GM23338 (cell line): ENCODE results near the gene SND1. TPM values are rescaled to one million over a fixed set of nuclear protein-coding genes. Genes with fewer than 3 reads are reported as not detected.

ENCODE experiments used
- ATAC-seq: fragments of 200-7000 bp; cut with Tn5 transposase; 3 replicates; pipeline ENCODE4 v1.9.1; 2020
- DNase-seq: peaks from one replicate; pipeline ENCODE4 v3.0.0-alpha.2; 2015; ENCODE audit warnings: low spot score
- H2AFZ ChIP-seq: fragments of 200-600 bp; sonication (generic); 2 replicates; pipeline ENCODE4 v1.8.0; 2016; ENCODE audit warnings: antibody characterized with exemption, mild to moderate bottlenecking, moderate library complexity
- H3F3A ChIP-seq: fragments of 200-600 bp; sonication (generic); replicated peaks from 2 replicates; pipeline ENCODE4 v1.8.0; 2017; ENCODE audit warnings: antibody characterized with exemption, mixed run types, low read depth
- H3K27ac ChIP-seq: fragments of 200-600 bp; sonication (generic); 2 replicates; pipeline ENCODE4 v1.6.1; 2016; ENCODE audit warnings: low read depth
- H3K27me3 ChIP-seq: fragments of 200-600 bp; sonication (generic); 2 replicates; pipeline ENCODE4 v1.8.0; 2016; ENCODE audit warnings: mild to moderate bottlenecking, mixed run types, moderate library complexity; ENCODE audit not compliant: insufficient read depth
- H3K36me3 ChIP-seq: fragments of 200-600 bp; sonication (generic); 2 replicates; pipeline ENCODE4 v1.8.0; 2016; ENCODE audit warnings: mild to moderate bottlenecking; ENCODE audit not compliant: insufficient read depth
- H3K4me1 ChIP-seq: fragments of 200-600 bp; sonication (generic); 2 replicates; pipeline ENCODE4 v1.8.0; 2016; ENCODE audit warnings: mild to moderate bottlenecking, moderate library complexity; ENCODE audit not compliant: insufficient read depth
- H3K4me2 ChIP-seq: fragments of 200-600 bp; sonication (generic); 2 replicates; pipeline ENCODE4 v1.7.1; 2017; ENCODE audit warnings: mixed run types
- H3K4me3 ChIP-seq: fragments of 200-600 bp; sonication (generic); 2 replicates; pipeline ENCODE4 v1.6.1; 2016; ENCODE audit warnings: mixed run types
- H3K79me2 ChIP-seq: fragments of 200-600 bp; sonication (generic); replicated peaks from 2 replicates; pipeline ENCODE4 v1.8.0; 2017; ENCODE audit warnings: mild to moderate bottlenecking; ENCODE audit not compliant: insufficient read depth
- H3K9me2 ChIP-seq: fragments of 200-600 bp; sonication (generic); 2 replicates; pipeline ENCODE4 v1.8.0; 2017; ENCODE audit not compliant: insufficient read depth
- H4K20me1 ChIP-seq: fragments of 200-600 bp; sonication (generic); replicated peaks from 2 replicates; pipeline ENCODE4 v1.8.0; 2017; ENCODE audit warnings: mild to moderate bottlenecking; ENCODE audit not compliant: insufficient read depth
- H3K27ac Mint-ChIP-seq: 2 replicates; pipeline ENCODE4 v1.8.0; 2020; ENCODE audit warnings: inconsistent platforms, mild to moderate bottlenecking, moderate library complexity, mixed read lengths
- H3K27me3 Mint-ChIP-seq: 3 replicates; pipeline ENCODE4 v1.8.0; 2022; ENCODE audit warnings: low read depth, mild to moderate bottlenecking, moderate library complexity, mixed read lengths, inconsistent platforms; ENCODE audit not compliant: insufficient read depth, poor library complexity
- H3K36me3 Mint-ChIP-seq: 3 replicates; pipeline ENCODE4 v1.8.0; 2021; ENCODE audit warnings: low read depth, mild to moderate bottlenecking, inconsistent platforms, moderate library complexity, mixed read lengths
- H3K4me1 Mint-ChIP-seq: 3 replicates; pipeline ENCODE4 v1.8.0; 2020; ENCODE audit warnings: mild to moderate bottlenecking, inconsistent platforms, mixed read lengths
- H3K4me3 Mint-ChIP-seq: 3 replicates; pipeline ENCODE4 v1.8.0; 2021; ENCODE audit warnings: moderate library complexity, mild to moderate bottlenecking, inconsistent platforms, mixed read lengths
- H3K9me3 Mint-ChIP-seq: 3 replicates; pipeline ENCODE4 v1.8.0; 2020; ENCODE audit warnings: moderate library complexity, mild to moderate bottlenecking, inconsistent platforms, mixed read lengths
- CREB1 ChIP-seq: fragments of 250-450 bp; sonication (Bioruptor Pico); IDR thresholded peaks from 2 replicates; pipeline ENCODE4 v1.5.0; 2020; ENCODE audit warnings: low read depth, mild to moderate bottlenecking, moderate library complexity
- ETS1 ChIP-seq: IDR thresholded peaks from 2 replicates; pipeline ENCODE4 v1.6.1; 2016; ENCODE audit warnings: antibody characterized with exemption
- EZH2 ChIP-seq: fragments of 200-600 bp; sonication (generic); IDR thresholded peaks from one replicate; pipeline ENCODE4 v1.8.0; 2017; ENCODE audit warnings: antibody characterized with exemption, mild to moderate bottlenecking, low read depth; ENCODE audit not compliant: unreplicated experiment
- EZH2phosphoT487 ChIP-seq: fragments of 200-600 bp; sonication (generic); IDR thresholded peaks from one replicate; pipeline ENCODE4 v1.8.1; 2018; ENCODE audit warnings: antibody characterized with exemption; ENCODE audit not compliant: unreplicated experiment
- JUNB ChIP-seq: IDR thresholded peaks from one replicate; pipeline ENCODE4 v1.6.1; 2016; ENCODE audit warnings: antibody characterized with exemption; ENCODE audit not compliant: unreplicated experiment
- NANOG ChIP-seq: IDR thresholded peaks from 2 replicates; pipeline ENCODE4 v1.6.1; 2016; ENCODE audit warnings: antibody characterized with exemption, borderline replicate concordance
- POLR2AphosphoS5 ChIP-seq: IDR thresholded peaks from 2 replicates; pipeline ENCODE4 v1.6.1; 2016; ENCODE audit warnings: antibody characterized with exemption, low read depth
- REST ChIP-seq: IDR thresholded peaks from one replicate; pipeline ENCODE4 v1.6.1; 2018; ENCODE audit warnings: antibody characterized with exemption; ENCODE audit not compliant: unreplicated experiment
- ZNF114 ChIP-seq: fragments of 250-450 bp; sonication (Bioruptor Pico); IDR thresholded peaks from 2 replicates; pipeline ENCODE4 v1.5.0; 2020; ENCODE audit warnings: mild to moderate bottlenecking, moderate library complexity
- ZNF331 ChIP-seq: fragments of 250-450 bp; sonication (Bioruptor Pico); IDR thresholded peaks from 2 replicates; pipeline ENCODE4 v1.5.0; 2020; ENCODE audit warnings: low read depth, mild to moderate bottlenecking, moderate library complexity
- polyA plus RNA-seq: library from polyadenylated mRNA; unstranded; fragments of >200 nt; fragmentation: Nextera tagmentation; extraction: Ambion mirVana; gene quantifications from 2 replicates; pipeline ENCODE4 v1.2.1, GENCODE V29; 2016
- total RNA-seq: library from RNA; depleted of rRNA; stranded (reverse); fragments of >200 nt; shearing (Covaris generic); gene quantifications from 2 replicates; pipeline ENCODE4 v1.2.3, GENCODE V29; 2014

SND1 gene
- total and polyA plus RNA-seq, 2 experiments from 2014 or later, result 107 to 254 TPM

GRCh38 chr7:127865466-127865865, 213.5 kb downstream of the SND1 start:
- H3K4me1 ChIP-seq, result peaks cover 30% of the 10 kb centered on the region
- DNase-seq, result no peak
- TF ChIP-seq EZH2phosphoT487, result no peak
- no peak for TF ChIP-seq ZNF331 (CRISPR knock-in tag)
- no peak for TF ChIP-seq CREB1 (CRISPR knock-in tag)
- no peak for TF ChIP-seq POLR2AphosphoS5
- TF ChIP-seq EZH2, result no peak
- TF ChIP-seq REST, result no peak
- TF ChIP-seq NANOG, result no peak
- TF ChIP-seq ZNF114 (CRISPR knock-in tag), result no peak
- no peak for TF ChIP-seq JUNB
- peaks cover 1% of the 10 kb centered on the region for H3K27me3 Mint-ChIP-seq
- H3K36me3 ChIP-seq, result no peaks in the 10 kb centered on the region
- no peaks in the 10 kb centered on the region for H3K36me3 Mint-ChIP-seq
- H3K9me2 ChIP-seq, result peaks cover 4% of the 10 kb centered on the region; the same call in 1 of the 2 replicates
- no peaks in the 10 kb centered on the region for H3K27me3 ChIP-seq
- no peak for ATAC-seq
- peaks cover 40% of the 10 kb centered on the region for H3K79me2 ChIP-seq
- H3K9me3 Mint-ChIP-seq, result no peaks in the 10 kb centered on the region
- H3K4me2 ChIP-seq, result no peak overlapping the region
- H3K4me3 ChIP-seq, result no peak overlapping the region
- peaks cover 24% of the 10 kb centered on the region; the same call in 1 of the 2 replicates for H4K20me1 ChIP-seq
- H2AFZ ChIP-seq, result no peak overlapping the region
- no peaks in the 10 kb centered on the region for H3F3A ChIP-seq
- no peak overlapping the region for H3K27ac Mint-ChIP-seq
- peaks cover 29% of the 10 kb centered on the region for H3K4me1 Mint-ChIP-seq
- H3K27ac ChIP-seq, result no peak overlapping the region
- no peak overlapping the region for H3K4me3 Mint-ChIP-seq

- Histone ChIP-seq H3K9me2 (peaks cover under 1% of the 10 kb centered on the region; the same call in 1 of the 2 replicates), H3K79me2 (peaks cover 21% of the 10 kb centered on the region), H3F3A (no peaks in the 10 kb centered on the region), H3K36me3 (no peaks in the 10 kb centered on the region), H3K4me3 (no peak overlapping the region), H4K20me1 (peaks cover 10% of the 10 kb centered on the region; the same call in 1 of the 2 replicates), H3K4me2 (no peak overlapping the region), H3K27ac (no peak overlapping the region), H3K27me3 (no peaks in the 10 kb centered on the region), H2AFZ (no peak overlapping the region), H3K4me1 (peaks cover 14% of the 10 kb centered on the region)
- no peaks in the 10 kb centered on the region for H3K27me3 Mint-ChIP-seq
- DNase-seq, result no peak
- peaks cover 25% of the 10 kb centered on the region for H3K4me1 Mint-ChIP-seq
- no peaks in the 10 kb centered on the region for H3K36me3 Mint-ChIP-seq
- H3K4me3 Mint-ChIP-seq, result no peak overlapping the region
- ATAC-seq, result no peak
- no peak overlapping the region for H3K27ac Mint-ChIP-seq
- no peaks in the 10 kb centered on the region for H3K9me3 Mint-ChIP-seq
- no peak for TF ChIP-seq REST
- TF ChIP-seq ETS1, result no peak
- no peak for TF ChIP-seq JUNB
- no peak for TF ChIP-seq EZH2phosphoT487
These were observed 218.4 kb downstream of the SND1 start for GRCh38 chr7:127870231-127870907.
